DMS153 (cell line): ENCODE results near the gene USF2.

Source experiments
- DNase-seq: peaks from one replicate; lab custom pipeline; 2025; lab: John Stamatoyannopoulos, UW

The USF2 gene

DNA sequence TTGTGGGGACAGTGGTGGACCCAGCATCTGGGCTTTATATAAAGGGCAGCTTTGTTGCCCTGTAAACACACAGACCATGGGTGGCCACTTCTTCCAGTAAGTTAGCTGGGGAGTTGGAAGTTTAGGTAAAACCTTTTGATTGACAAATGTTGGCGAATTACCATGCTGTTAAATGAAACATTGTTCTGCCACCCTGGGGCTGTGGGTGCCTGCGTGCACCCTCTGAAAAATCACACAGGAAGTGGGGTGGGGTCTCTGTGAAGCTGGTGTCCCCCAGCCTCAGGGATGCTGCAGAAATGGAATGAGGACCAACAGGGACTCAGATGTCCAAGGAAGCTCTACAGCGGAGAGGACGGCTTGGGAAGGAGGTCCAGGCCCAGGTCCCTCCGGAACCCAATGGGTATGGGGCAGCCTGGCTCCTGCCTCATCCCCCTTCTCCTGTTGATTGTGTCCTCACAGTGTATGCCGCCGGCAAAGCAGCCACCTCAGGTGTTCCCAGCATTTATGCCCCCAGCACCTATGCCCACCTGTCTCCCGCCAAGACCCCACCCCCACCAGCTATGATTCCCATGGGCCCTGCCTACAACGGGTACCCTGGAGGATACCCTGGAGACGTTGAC, 2.8 kb upstream of the USF2 start:
- no peak for DNase-seq

- no peak for DNase-seq
These were observed 2.0 kb upstream of the USF2 start for GRCh38 chr19:35266520-35267352.

DNA sequence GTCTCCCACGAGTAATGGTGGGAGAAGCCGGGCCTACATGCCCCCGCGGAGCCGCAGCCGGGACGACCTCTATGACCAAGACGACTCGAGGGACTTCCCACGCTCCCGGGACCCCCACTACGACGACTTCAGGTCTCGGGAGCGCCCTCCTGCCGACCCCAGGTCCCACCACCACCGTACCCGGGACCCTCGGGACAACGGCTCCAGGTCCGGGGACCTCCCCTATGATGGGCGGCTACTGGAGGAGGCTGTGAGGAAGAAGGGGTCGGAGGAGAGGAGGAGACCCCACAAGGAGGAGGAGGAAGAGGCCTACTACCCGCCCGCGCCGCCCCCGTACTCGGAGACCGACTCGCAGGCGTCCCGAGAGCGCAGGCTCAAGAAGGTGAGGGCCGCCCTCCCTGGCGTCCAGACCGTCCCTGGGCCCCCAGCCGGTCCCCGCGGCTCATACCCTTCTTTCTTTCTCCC, 1.4 kb upstream of the USF2 start:
- DNase-seq, result no peak

- no peak for DNase-seq
These were observed 785 bp upstream of the USF2 start for GRCh38 chr19:35267818-35268535.

DNA sequence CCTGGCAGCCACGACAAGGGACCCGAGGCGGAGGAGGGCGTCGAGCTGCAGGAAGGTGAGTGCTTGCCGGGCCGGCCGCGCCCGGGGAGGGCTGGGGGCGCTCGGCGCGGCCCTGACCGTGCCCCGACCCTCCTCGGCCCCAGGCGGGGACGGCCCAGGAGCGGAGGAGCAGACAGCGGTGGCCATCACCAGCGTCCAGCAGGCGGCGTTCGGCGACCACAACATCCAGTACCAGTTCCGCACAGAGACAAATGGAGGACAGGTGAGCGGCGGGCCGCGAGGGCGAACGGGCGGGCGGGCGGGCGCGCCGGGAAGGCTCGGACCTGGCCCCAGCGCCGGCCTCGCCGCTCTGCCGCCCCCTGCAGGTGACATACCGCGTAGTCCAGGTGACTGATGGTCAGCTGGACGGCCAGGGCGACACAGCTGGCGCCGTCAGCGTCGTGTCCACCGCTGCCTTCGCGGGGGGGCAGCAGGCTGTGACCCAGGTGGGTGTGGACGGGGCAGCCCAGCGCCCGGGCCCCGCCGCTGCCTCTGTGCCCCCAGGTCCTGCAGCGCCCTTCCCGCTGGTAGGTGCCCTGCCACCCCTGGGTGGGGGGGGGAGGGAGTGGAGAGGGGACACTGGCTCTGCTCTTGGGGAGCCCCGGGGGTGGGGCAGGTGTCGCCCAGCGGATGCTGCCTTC, 816 bp downstream of the USF2 start:
- DNase-seq, result peak; percentile 69

DNA sequence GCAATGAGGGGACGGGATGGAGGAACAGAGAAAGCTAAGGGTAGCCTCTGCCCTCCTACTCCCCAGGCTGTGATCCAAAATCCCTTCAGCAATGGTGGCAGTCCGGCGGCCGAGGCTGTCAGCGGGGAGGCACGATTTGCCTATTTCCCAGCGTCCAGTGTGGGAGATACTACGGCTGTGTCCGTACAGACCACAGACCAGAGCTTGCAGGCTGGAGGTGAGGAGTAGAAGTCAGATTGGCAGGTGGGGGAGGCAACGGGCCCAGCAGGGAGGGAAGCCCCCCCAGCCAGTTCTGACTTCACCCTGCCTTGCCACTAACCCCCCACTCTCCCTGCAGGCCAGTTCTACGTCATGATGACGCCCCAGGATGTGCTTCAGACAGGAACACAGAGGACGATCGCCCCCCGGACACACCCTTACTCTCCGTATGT, 1.6 kb downstream of the USF2 start:
- DNase-seq, result no peak

GRCh38 chr19:35271546-35271945, 2.8 kb downstream of the USF2 start:
- no peak for DNase-seq

DNA sequence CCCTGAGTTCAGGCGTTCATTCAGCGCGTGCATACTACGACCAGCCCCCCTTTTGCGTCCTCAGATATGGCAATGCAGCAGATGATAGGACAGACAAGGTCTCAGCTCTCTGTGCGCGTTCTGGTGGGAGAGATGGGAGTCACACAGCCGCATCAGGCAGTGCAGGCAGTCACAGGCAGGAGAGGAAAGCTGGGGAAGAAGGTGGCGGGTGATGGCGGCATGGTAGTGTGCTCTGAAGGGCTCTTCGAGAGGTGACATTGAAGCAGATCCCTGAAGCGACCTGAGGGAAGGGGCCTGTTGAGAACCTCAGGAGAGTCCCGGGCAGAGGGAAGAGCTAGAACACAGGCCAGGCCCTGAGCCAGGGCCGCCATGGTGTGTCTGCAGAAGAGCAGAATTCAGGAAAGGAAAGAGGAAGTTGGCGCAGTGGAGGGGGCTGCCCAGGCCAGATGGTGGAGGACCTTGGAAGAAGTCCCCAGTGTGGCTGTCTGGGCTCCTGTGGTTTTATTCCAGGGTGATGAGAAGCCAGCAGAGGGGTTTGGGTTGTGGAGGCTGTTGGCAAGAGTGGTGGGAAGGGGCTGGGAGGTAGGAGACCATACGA, 3.5 kb downstream of the USF2 start:
- no peak for DNase-seq

GRCh38 chr19:35272954-35273649, 4.3 kb downstream of the USF2 start:
- DNase-seq, result no peak

- DNase-seq, result no peak
These were observed 5.0 kb downstream of the USF2 start for GRCh38 chr19:35273686-35274259.

DNA sequence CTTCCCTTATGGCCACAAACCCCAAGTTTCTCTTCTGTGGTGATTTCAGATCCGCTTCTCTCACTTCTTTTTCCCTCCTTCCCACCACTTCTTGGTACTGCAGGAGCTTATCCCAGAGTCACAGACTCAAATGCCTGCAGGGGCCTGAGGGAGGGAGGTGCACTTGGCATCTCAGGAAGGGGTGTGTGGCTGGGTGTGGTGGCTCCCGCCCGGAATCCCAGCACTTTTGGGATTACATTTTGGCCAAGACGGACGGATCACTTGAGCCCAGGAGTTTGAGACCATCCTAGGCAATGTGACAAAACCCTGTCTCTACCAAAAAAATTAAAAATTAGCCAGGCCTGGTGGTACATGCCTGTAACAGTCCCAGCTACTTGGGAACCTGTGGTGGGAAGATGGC, 5.6 kb downstream of the USF2 start:
- no peak for DNase-seq

DNA sequence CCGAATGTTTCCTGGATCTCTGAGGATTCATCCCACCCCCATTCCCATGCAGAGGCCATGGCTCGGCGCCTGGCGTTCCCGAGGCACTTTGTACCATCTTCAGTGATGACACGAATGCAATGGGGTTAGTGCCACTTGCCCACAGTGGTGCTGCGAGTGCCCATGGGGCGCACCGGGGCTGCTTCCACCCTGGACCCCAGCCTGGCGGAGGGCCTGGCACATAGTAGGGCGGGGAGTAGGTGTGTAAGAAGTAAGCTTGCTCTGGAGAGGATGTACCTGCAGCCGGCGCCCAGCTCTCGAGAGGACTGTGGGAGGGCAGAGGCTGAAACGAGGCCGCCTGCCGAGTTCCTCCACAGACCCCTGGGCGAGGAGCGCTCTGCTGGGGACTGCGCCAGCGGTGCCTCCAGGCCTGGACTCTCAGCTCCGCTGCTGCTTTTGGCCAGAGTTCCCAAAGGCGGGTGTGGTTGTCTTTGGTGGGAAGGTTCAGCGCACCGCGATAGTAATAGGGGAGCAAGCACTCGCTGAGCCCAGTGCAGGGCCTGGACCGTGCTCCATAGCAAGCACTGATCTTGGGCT, 8.0 kb downstream of the USF2 start:
- no peak for DNase-seq

GRCh38 chr19:35278578-35279284, 10.0 kb downstream of the USF2 start:
- DNase-seq, result no peak

GRCh38 chr19:35279374-35279773, 10.6 kb downstream of the USF2 start:
- no peak for DNase-seq

DNA sequence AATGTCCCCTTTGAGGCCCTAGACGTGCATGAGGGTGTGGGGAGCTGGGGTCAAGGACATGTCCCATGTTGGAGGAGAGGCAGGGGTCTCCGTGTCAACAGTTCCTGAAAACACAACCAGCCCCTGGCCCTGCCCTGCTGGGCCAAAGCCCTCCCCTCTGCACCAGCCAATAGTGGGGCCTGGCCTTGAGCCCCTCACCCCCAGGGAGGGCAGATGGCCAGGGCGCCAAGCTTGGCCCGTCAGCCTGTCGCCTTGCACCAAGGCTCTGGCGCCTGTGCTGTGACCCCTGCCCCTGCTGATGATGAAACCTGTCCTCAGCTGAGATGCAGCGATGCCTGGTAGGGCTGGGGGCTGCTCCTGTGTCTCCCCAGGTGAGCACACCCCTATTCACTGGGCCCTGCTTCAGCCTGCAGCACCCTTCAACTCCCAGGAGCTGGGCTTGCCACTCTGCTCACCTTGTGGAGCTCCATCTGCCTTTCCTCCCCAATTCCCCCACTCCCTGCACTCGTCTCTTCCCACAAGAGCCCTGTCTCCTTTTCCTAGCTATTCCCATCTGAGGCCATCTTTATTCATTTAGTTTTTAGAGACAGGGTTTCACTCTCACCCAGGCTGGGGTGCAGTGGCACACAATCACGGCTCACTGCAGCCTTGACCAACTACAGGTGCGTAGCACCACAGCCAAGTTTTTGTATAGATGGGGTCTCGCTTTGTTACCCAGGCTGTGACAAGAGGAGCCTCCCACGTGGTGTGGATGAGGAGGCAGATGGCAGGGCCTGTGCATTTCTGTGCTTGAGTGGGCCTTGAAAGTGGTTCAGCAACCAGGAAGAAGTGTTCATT, 11.4 kb downstream of the USF2 start:
- no peak for DNase-seq

GRCh38 chr19:35281303-35281702, 12.5 kb downstream of the USF2 start:
- DNase-seq, result no peak

GRCh38 chr19:35284153-35285094, 15.7 kb downstream of the USF2 start:
- no peak for DNase-seq

DNA sequence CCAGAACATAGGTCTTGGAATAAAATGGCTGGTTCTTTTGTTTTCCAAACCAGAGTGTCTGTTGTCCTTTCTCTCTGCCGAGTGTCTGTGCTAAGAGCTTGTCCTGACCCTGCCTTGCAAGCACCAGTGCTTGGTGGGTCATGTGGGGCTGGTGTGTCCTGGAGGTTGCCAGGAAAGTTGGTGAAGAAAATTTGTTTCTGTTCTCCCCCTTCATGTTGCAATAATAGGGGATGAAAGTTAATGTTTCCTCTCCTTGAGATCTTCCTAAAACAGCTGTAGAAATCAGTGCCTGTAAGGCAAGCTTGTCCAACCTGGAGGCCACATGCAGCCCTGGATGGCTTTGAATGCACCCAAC, 16.3 kb downstream of the USF2 start:
- DNase-seq, result no peak
